ENCODE results near the gene PNMA6F.
"Not testable (repeated sequence)": the region's sequence is repeated elsewhere in the genome, so short reads cannot be mapped to it uniquely, and the experiment has no call there.

- TF ChIP-seq CTCF, POLR2AphosphoS5 (IDR thresholded peaks at IDR 0.05): not testable (repeated sequence)
Observed at GRCh38 chrX:153275418-153275817, 46.1 kb downstream of the PNMA6F start.
